CD4-positive, alpha-beta T cell treated with Interleukin-4 for 1 hour (primary cell): ENCODE measurements around the gene HS2ST1.
"Not testable (repeated sequence)": the region's sequence is repeated elsewhere in the genome, so short reads cannot be mapped to it uniquely, and the experiment has no call there.

ENCODE experiments used
- DNase-seq, 2 donors: peaks; one replicate each; pipeline ENCODE4 v3.0.0-alpha.2; 2020 to 2022

The HS2ST1 gene

GRCh38 chr1:86914601-86914997, at the start of gene HS2ST1:
Gene HS2ST1 (plus strand): TSS chr1:86914635.
- DNase-seq, result no peak

- DNase-seq, result peak in 1 of 2 donors; percentile 32
Measured at GRCh38 chr1:86865973-86866637, 48.3 kb upstream of the HS2ST1 start.

GRCh38 chr1:86866665-86867064, 47.8 kb upstream of the HS2ST1 start:
- DNase-seq, result no peak

- not testable (repeated sequence) for DNase-seq
Measured at GRCh38 chr1:86867278-86867677, 47.2 kb upstream of the HS2ST1 start.

GRCh38 chr1:86868477-86868876, 46.0 kb upstream of the HS2ST1 start:
- no peak for DNase-seq

- no peak for DNase-seq
Measured at GRCh38 chr1:86871001-86871400, 43.4 kb upstream of the HS2ST1 start.

- DNase-seq, result no peak
Measured at GRCh38 chr1:86872086-86872485, 42.3 kb upstream of the HS2ST1 start.

GRCh38 chr1:86875722-86876121, 38.7 kb upstream of the HS2ST1 start:
- no peak for DNase-seq

GRCh38 chr1:86887479-86888162, 26.8 kb upstream of the HS2ST1 start:
- DNase-seq, result no peak

GRCh38 chr1:86888327-86888726, 26.1 kb upstream of the HS2ST1 start:
- no peak for DNase-seq

- DNase-seq, result not testable (repeated sequence)
Measured at GRCh38 chr1:86899401-86899800, 15.0 kb upstream of the HS2ST1 start.

GRCh38 chr1:86905875-86906274, 8.6 kb upstream of the HS2ST1 start:
- no peak for DNase-seq

- DNase-seq, result no peak
Measured at GRCh38 chr1:86906419-86906818, 8.0 kb upstream of the HS2ST1 start.

GRCh38 chr1:86912281-86912900, 2.0 kb upstream of the HS2ST1 start:
- DNase-seq, result no peak

- peak; percentile 30 to 45 for DNase-seq
Measured at GRCh38 chr1:86913399-86913895, 988 bp upstream of the HS2ST1 start.

GRCh38 chr1:86913896-86914600, 387 bp upstream of the HS2ST1 start, which contains the start of gene SELENOF:
Gene SELENOF (minus strand): TSS chr1:86914126. CDS start chr1:86914111, 15 bp downstream.
- peak; percentile 100 for DNase-seq

GRCh38 chr1:86914998-86915736, 732 bp downstream of the HS2ST1 start:
- DNase-seq, result peak; percentile 32 to 50

- no peak for DNase-seq
Measured at GRCh38 chr1:86915737-86916235, 1.4 kb downstream of the HS2ST1 start.

- DNase-seq, result no peak
Measured at GRCh38 chr1:86916752-86917151, 2.3 kb downstream of the HS2ST1 start.

- no peak for DNase-seq
Measured at GRCh38 chr1:86922445-86922844, 8.0 kb downstream of the HS2ST1 start.

GRCh38 chr1:86924324-86924960, 10.0 kb downstream of the HS2ST1 start:
- no peak for DNase-seq

- no peak for DNase-seq
Measured at GRCh38 chr1:86925742-86926141, 11.3 kb downstream of the HS2ST1 start.
